22Rv1 (cell line): ENCODE measurements around the gene LIMS1.

Source experiments
- ZFX ChIP-seq: fragments of 450-650 bp; IDR thresholded peaks from 2 replicates; pipeline ENCODE4 v1.6.1; 2017; ENCODE audit warnings: antibody characterized with exemption, borderline replicate concordance
- TF ChIP-seq, protein P1 (sequence below): fragments of 450-650 bp; IDR thresholded peaks from 2 replicates; pipeline ENCODE4 v1.5.1; 2017; ENCODE audit warnings: mild to moderate bottlenecking

GRCh38 chr2:108626995-108627394 is 92.7 kb downstream of the LIMS1 start:
- TF ChIP-seq, protein P1, sequence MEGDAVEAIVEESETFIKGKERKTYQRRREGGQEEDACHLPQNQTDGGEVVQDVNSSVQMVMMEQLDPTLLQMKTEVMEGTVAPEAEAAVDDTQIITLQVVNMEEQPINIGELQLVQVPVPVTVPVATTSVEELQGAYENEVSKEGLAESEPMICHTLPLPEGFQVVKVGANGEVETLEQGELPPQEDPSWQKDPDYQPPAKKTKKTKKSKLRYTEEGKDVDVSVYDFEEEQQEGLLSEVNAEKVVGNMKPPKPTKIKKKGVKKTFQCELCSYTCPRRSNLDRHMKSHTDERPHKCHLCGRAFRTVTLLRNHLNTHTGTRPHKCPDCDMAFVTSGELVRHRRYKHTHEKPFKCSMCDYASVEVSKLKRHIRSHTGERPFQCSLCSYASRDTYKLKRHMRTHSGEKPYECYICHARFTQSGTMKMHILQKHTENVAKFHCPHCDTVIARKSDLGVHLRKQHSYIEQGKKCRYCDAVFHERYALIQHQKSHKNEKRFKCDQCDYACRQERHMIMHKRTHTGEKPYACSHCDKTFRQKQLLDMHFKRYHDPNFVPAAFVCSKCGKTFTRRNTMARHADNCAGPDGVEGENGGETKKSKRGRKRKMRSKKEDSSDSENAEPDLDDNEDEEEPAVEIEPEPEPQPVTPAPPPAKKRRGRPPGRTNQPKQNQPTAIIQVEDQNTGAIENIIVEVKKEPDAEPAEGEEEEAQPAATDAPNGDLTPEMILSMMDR, result no peak
- TF ChIP-seq ZFX, result no peak
